CD4-positive, alpha-beta T cell treated with Interleukin-12 subunit alpha and Interleukin-12 subunit beta, for 1 hour (primary cell): ENCODE results near the gene TMEM119.

Experiments used
- DNase-seq: peaks from one replicate; pipeline ENCODE4 v3.0.0-alpha.2; 2020

Gene TMEM119

GRCh38 chr12:108597559-108598471 lies at the start of gene TMEM119:
Gene TMEM119 (minus strand): TSS chr12:108598084. CDS start chr12:108592383, 5,701 bp downstream.
- DNase-seq, result no peak

- no peak for DNase-seq
These were observed 49.0 kb upstream of the TMEM119 start for GRCh38 chr12:108646600-108647579.

- no peak for DNase-seq
These were observed 48.1 kb upstream of the TMEM119 start for GRCh38 chr12:108645686-108646599.

GRCh38 chr12:108644811-108645120 lies 46.9 kb upstream of the TMEM119 start:
- DNase-seq, result no peak

- DNase-seq, result no peak
These were observed 46.3 kb upstream of the TMEM119 start for GRCh38 chr12:108643941-108644810.

GRCh38 chr12:108642899-108643654 lies 45.2 kb upstream of the TMEM119 start:
- no peak for DNase-seq

GRCh38 chr12:108642269-108642870 lies 44.5 kb upstream of the TMEM119 start:
- no peak for DNase-seq

GRCh38 chr12:108641446-108642268 lies 43.8 kb upstream of the TMEM119 start:
- no peak for DNase-seq

GRCh38 chr12:108640802-108641445 lies 43.0 kb upstream of the TMEM119 start:
- no peak for DNase-seq

GRCh38 chr12:108638997-108639822 lies 41.3 kb upstream of the TMEM119 start:
- no peak for DNase-seq

- DNase-seq, result no peak
These were observed 40.4 kb upstream of the TMEM119 start for GRCh38 chr12:108638141-108638827.

GRCh38 chr12:108637222-108637971 lies 39.5 kb upstream of the TMEM119 start:
- DNase-seq, result no peak

- DNase-seq, result no peak
These were observed 38.3 kb upstream of the TMEM119 start for GRCh38 chr12:108635997-108636808.

GRCh38 chr12:108635201-108635996 lies 37.5 kb upstream of the TMEM119 start:
- DNase-seq, result peak; percentile 52

- peak; percentile 62 for DNase-seq
These were observed 36.5 kb upstream of the TMEM119 start for GRCh38 chr12:108634341-108634751.
